Retinal pigment epithelial cell (primary cell): ENCODE results near the gene MAPRE3.

ENCODE experiments used
- DNase-seq: peaks from one replicate; pipeline ENCODE4 v3.0.0-alpha.2; 2010; ENCODE audit warnings: low read depth
- H3K4me3 ChIP-seq: 2 replicates; pipeline ENCODE4 v1.5.1; 2011; ENCODE audit warnings: mild to moderate bottlenecking, low read length, control low read depth, moderate library complexity
- TF ChIP-seq, protein P1 (sequence below): conservative IDR thresholded peaks from 2 replicates; pipeline ENCODE4 v1.5.1; 2011; ENCODE audit warnings: low read depth, low read length, control low read depth, inconsistent platforms

MAPRE3 gene

DNA sequence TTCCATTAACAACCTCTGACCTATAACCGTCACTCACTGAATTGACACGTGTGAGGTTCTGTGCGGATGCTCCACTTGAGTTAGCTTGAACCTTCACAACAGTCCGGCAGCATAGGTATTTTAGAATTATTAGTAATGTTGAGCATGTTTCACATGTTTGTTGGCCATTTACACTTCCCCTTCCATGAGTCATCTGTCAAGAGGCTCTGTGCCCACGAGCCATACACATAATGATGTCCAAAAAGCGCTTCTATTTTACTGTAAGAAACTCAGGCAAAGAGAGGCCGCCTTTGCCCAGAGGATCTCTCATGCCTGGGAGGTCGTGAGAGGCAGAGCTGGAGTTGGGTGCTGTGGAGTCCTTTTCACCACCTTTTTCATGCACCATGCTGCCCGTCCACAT is 33.4 kb downstream of the MAPRE3 start:
- TF ChIP-seq, protein P1, sequence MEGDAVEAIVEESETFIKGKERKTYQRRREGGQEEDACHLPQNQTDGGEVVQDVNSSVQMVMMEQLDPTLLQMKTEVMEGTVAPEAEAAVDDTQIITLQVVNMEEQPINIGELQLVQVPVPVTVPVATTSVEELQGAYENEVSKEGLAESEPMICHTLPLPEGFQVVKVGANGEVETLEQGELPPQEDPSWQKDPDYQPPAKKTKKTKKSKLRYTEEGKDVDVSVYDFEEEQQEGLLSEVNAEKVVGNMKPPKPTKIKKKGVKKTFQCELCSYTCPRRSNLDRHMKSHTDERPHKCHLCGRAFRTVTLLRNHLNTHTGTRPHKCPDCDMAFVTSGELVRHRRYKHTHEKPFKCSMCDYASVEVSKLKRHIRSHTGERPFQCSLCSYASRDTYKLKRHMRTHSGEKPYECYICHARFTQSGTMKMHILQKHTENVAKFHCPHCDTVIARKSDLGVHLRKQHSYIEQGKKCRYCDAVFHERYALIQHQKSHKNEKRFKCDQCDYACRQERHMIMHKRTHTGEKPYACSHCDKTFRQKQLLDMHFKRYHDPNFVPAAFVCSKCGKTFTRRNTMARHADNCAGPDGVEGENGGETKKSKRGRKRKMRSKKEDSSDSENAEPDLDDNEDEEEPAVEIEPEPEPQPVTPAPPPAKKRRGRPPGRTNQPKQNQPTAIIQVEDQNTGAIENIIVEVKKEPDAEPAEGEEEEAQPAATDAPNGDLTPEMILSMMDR: no peak
- DNase-seq: no peak
- no peak overlapping the region for H3K4me3 ChIP-seq

DNA sequence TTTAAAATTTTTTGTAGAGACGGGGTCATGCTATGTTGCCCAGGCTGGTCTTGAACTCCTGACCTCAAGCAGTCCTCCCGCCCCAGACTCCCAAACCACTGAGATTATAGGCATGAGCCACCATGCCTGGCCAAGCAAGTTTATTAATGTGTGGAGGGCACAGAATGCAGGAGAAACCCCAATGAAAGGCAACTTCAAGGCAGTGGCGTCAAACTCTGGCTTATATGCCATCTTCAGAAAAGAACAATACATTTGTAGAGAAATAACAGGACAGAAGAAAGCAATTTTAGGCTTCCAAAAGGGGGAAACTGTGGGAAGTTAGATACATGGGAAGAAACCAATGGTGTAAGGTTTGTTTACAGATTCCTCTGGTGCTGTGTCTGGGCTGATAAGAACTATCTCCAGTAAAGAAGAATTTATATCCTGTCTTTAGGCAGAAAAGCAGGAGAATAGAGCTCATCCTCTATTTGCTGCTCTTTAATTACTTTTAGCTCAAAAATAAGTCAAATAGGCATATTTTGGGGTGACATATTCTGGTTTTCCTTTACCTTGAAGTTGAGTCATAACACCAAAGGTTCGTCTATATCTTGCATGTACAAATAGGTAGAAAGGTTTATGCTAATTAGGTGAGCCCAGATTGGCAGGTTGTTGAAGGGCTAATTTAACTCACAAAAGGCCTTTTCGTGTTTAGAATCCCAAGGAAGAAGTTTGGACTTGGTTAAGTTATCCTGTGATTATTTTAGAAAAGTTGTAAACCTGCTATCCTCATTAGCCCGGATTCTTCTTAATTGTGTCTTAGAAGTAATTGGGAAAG is 36.4 kb downstream of the MAPRE3 start:
- no peak for DNase-seq
- TF ChIP-seq, protein P1: no peak
- no peak overlapping the region for H3K4me3 ChIP-seq

DNA sequence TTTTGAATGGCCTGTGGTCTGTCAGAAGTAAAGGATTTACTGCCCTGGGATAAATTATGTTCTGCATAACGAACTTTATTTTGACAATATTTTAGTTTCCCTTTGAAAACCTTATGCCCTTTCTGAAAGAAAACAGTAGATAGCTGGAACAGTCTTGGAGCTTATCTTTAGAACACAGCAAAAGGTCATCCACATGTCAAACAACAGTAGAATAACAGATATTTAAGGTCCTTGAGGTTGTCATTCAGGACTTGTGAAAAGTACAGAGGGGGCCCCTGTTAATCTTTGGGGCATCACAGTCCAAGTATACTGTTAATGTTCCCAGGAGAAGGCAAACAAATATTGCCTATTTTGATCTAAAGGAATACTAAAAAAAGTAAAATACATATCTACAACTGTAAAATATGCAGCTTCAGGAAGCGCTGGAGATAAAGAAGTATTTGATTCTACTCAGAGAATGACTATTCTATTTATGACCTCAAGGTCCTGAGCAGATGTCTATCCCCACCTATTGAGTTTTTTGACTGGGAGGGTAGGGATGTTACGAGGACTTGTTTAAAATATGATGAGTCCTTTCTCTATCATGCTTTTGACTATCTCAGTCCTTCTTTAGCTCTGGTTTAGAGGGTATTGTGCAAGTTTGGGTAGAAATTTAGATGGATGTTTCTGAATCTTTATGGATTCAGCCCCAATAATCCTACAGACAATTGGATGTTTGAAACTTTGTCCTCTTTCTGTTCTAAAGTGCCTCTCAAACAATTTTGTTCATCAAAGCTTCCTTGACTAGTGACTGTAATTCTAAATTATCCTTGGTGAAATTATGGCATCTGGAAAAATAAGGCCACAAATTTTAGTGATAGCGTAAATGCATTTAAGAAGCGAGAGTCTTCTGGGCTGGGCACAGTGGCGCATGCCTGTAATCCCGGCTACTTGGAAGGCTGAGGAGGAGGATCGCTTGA is 37.3 kb downstream of the MAPRE3 start:
- DNase-seq: no peak
- no peak overlapping the region for H3K4me3 ChIP-seq
- TF ChIP-seq, protein P1: no peak

DNA sequence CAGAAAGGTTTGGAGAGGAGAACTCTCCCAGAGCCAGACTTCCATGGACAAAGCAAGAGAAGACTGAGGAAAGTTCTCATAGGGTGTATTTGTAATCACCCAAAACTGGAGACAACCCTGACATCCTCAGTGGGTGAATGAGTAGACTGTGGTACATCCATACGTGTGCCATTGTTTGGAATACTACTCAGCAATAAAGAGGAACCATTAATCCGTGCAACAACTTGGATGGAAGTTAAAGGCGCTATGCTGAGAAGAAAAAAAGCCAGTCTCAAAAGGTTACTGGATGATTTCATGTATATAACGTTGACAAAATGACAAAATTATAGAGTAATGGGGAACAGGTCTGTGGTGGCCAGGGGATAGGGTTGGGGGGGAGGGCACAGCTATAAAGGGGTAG is 38.2 kb downstream of the MAPRE3 start:
- no peak for DNase-seq
- H3K4me3 ChIP-seq: no peak overlapping the region
- TF ChIP-seq, protein P1: no peak

DNA sequence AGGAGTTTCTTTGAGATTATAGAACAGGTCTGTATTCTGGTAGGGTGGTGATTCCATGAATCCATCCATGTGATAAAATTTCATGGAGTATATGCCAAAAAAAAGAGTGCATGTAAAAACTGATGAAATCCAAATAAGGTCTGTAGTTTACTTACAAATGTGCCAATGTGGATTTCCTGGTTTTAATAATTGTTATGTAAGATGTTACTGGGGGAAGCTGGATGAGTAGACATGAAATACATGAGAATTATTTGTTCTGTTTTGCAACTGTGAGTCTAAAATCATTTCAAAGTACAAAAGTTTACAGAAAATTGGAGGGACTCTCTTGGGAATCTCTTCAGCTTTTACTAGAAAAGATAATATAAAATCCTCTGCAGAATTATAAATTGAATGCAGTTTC is 38.6 kb downstream of the MAPRE3 start:
- H3K4me3 ChIP-seq: no peak overlapping the region
- no peak for DNase-seq
- TF ChIP-seq, protein P1: no peak

DNA sequence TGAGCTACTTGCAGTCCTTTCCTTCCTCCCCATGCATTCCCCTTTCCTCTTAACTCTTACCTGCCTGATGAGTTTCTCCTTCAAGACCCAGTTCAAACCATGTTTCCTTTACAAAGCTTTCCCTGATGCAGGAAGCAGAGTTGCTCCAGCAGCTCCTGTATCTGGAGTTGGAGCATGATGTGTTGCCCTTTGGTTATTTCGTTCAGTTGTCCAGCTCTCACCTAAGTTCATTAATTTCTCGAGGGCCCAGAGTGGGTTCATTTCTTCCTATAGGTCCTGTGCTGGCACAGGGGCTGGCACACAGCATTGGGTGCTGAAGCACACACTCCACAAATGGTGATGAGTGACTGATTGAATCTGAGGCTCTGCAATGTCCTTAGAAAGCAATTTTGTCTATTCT is 39.3 kb downstream of the MAPRE3 start:
- no peak overlapping the region for H3K4me3 ChIP-seq
- TF ChIP-seq, protein P1: no peak
- DNase-seq: no peak
